ENCODE measurements around the gene P3H2.

DNA sequence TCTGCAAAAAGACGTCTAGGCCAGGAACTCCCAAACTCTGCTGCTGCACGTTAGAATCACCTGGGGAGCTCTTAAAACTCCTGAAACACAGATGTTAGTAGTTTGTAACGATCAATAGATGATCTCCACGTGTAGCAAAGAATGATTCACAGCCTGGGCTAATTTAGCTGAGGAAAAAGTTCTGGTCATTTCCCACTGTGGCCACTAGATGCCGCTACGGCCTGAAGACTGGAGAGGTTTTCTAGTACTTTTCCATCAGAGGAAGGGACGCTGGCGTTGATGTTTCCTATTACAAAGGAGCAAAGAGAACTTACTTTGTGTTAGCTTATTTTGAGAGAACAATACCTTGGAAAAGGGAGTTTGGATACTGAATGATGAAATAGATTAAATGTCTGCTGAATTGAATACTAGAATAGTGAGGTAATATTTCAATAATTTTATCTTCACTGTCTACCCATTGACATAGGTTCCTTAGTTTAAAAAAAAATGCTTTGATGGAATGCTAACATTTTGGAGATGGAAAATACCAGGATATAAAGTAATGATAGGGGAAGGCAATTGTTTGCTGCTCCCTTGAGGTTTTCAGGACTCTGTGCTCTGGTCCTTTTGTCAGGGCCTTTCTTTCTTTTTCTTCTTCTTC is 159.1 kb downstream of the P3H2 start:
- TF ChIP-seq, protein P1, sequence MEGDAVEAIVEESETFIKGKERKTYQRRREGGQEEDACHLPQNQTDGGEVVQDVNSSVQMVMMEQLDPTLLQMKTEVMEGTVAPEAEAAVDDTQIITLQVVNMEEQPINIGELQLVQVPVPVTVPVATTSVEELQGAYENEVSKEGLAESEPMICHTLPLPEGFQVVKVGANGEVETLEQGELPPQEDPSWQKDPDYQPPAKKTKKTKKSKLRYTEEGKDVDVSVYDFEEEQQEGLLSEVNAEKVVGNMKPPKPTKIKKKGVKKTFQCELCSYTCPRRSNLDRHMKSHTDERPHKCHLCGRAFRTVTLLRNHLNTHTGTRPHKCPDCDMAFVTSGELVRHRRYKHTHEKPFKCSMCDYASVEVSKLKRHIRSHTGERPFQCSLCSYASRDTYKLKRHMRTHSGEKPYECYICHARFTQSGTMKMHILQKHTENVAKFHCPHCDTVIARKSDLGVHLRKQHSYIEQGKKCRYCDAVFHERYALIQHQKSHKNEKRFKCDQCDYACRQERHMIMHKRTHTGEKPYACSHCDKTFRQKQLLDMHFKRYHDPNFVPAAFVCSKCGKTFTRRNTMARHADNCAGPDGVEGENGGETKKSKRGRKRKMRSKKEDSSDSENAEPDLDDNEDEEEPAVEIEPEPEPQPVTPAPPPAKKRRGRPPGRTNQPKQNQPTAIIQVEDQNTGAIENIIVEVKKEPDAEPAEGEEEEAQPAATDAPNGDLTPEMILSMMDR (IDR thresholded peaks at IDR 0.05): peak; percentile 97
- TF ChIP-seq EZH2 (IDR thresholded peaks at IDR 0.05; ENCODE audit: borderline replicate concordance, insufficient read depth, low read depth, low read length, poor library complexity, severe bottlenecking): no peak

All from B cell (primary cell).